Osteoblast (primary cell): ENCODE results near the gene NOX5. TPM values are rescaled to one million over a fixed set of nuclear protein-coding genes. Genes with fewer than 3 reads are reported as not detected.

ENCODE experiments used
- DNase-seq: peaks from one replicate; pipeline ENCODE4 v3.0.0; 2011; ENCODE audit warnings: low spot score, mixed read lengths; ENCODE audit not compliant: insufficient read length; ENCODE audit errors: missing footprints
- H2AFZ ChIP-seq: 2 replicates; pipeline ENCODE4 v1.6.0; 2011; ENCODE audit warnings: mild to moderate bottlenecking, low read length
- H3K27ac ChIP-seq: 2 replicates; pipeline ENCODE4 v1.5.1; 2011; ENCODE audit warnings: mild to moderate bottlenecking, low read depth, low read length, moderate library complexity
- H3K27me3 ChIP-seq: 2 replicates; pipeline ENCODE4 v1.6.0; 2012; ENCODE audit warnings: mild to moderate bottlenecking, control low read depth, inconsistent platforms, low read length, moderate library complexity; ENCODE audit not compliant: insufficient read depth
- H3K36me3 ChIP-seq: 2 replicates; pipeline ENCODE4 v1.5.1; 2011; ENCODE audit warnings: mild to moderate bottlenecking, low read length, control low read depth, moderate library complexity; ENCODE audit not compliant: insufficient read depth
- H3K4me1 ChIP-seq: 2 replicates; pipeline ENCODE4 v1.5.1; 2011; ENCODE audit warnings: mild to moderate bottlenecking, low read length, control low read depth, moderate library complexity; ENCODE audit not compliant: insufficient read depth
- H3K4me2 ChIP-seq: 2 replicates; pipeline ENCODE4 v1.6.0; 2011; ENCODE audit warnings: mild to moderate bottlenecking, low read length; ENCODE audit not compliant: insufficient read depth
- H3K4me3 ChIP-seq: fragments of 200-600 bp; sonication (generic); 3 replicates; pipeline ENCODE4 v1.5.1; 2012; ENCODE audit warnings: mild to moderate bottlenecking, low read length, inconsistent platforms; ENCODE audit not compliant: insufficient read depth
- H3K79me2 ChIP-seq: 2 replicates; pipeline ENCODE4 v1.6.0; 2012; ENCODE audit warnings: mild to moderate bottlenecking, low read length, control low read depth, inconsistent platforms; ENCODE audit not compliant: insufficient read depth
- H3K9me3 ChIP-seq: 2 replicates; pipeline ENCODE4 v1.5.1; 2011; ENCODE audit warnings: low read depth, low read length, control low read depth
- H4K20me1 ChIP-seq: 2 replicates; pipeline ENCODE4 v1.6.0; 2012; ENCODE audit warnings: mild to moderate bottlenecking, low read length, control low read depth; ENCODE audit not compliant: insufficient read depth
- total RNA-seq: library from RNA; depleted of rRNA; stranded (reverse); fragments of >200 nt; gene quantifications from 2 replicates; pipeline ENCODE4 v1.2.3, GENCODE V29; 2012
- TF ChIP-seq, protein P1 (sequence below): IDR thresholded peaks from 2 replicates; pipeline ENCODE4 v1.5.1; 2011; ENCODE audit warnings: mild to moderate bottlenecking, low read depth, low read length, moderate library complexity; ENCODE audit errors: extremely low read depth

NOX5 gene
- total RNA-seq, 1 donor, result 0.36 TPM

DNA sequence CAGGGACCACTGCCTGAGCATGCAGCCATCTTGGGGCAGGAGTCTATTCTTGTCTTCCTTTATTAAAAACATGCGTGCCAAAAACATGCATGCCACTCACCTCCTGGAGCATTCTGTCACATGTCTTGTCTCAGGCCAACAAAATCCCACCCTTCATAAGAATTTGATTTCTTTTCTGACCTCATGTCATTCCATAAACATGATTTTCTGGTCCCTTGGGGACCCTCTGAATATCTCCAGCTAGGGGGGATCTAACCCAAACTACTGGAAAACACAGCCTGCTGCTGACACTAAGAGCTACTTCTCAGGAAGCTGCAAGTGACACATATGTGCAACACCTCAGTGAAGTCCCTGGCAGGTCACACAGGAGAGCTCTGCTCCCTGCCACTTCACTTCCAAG, 26.8 kb upstream of the NOX5 start:
- no peaks in the 10 kb centered on the region for H3K9me3 ChIP-seq
- H3K27me3 ChIP-seq, result peaks cover 3% of the 10 kb centered on the region
- TF ChIP-seq, protein P1, sequence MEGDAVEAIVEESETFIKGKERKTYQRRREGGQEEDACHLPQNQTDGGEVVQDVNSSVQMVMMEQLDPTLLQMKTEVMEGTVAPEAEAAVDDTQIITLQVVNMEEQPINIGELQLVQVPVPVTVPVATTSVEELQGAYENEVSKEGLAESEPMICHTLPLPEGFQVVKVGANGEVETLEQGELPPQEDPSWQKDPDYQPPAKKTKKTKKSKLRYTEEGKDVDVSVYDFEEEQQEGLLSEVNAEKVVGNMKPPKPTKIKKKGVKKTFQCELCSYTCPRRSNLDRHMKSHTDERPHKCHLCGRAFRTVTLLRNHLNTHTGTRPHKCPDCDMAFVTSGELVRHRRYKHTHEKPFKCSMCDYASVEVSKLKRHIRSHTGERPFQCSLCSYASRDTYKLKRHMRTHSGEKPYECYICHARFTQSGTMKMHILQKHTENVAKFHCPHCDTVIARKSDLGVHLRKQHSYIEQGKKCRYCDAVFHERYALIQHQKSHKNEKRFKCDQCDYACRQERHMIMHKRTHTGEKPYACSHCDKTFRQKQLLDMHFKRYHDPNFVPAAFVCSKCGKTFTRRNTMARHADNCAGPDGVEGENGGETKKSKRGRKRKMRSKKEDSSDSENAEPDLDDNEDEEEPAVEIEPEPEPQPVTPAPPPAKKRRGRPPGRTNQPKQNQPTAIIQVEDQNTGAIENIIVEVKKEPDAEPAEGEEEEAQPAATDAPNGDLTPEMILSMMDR, result no peak
- no peaks in the 10 kb centered on the region for H3K36me3 ChIP-seq
- no peaks in the 10 kb centered on the region for H4K20me1 ChIP-seq
- DNase-seq, result no peak
- no peak overlapping the region for H2AFZ ChIP-seq
- no peak overlapping the region for H3K4me3 ChIP-seq
- no peaks in the 10 kb centered on the region for H3K4me1 ChIP-seq
- H3K79me2 ChIP-seq, result no peaks in the 10 kb centered on the region
- no peak overlapping the region for H3K4me2 ChIP-seq
- no peak overlapping the region for H3K27ac ChIP-seq

DNA sequence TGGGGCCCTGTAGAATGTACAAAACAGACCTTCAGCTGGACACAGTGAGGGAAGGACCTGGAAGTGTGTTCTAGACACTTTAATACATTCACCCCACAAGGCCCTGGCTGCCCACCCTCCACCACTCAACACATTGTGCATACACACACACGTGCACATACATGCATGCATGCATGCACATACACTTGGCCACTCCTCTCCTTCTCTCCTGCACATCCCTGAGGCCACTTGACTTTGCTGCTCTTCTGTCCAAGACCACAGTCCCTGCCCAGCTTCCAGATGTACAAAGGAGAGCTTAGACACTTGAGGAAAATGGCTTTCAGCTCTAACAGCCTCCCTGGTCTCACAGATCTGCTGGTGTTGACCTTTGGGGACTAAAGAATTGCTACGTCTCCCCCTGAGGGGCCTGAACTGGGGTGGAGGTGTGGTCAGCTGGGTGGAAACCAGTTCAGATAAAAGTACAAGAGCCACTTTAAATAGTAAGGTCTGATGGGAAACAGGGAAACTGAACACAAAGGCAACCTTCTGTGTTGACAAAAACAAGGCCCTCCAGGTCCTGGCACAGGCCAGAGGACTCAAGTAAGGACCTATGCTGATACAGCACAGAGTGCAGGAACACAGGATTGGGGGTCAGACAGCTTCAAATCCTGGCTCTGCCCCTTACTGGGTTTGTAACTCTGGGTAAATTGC, 24.8 kb upstream of the NOX5 start:
- no peaks in the 10 kb centered on the region for H3K36me3 ChIP-seq
- H3K4me2 ChIP-seq, result no peak overlapping the region
- no peak overlapping the region for H3K27ac ChIP-seq
- no peak overlapping the region for H2AFZ ChIP-seq
- TF ChIP-seq, protein P1, result no peak
- no peaks in the 10 kb centered on the region for H4K20me1 ChIP-seq
- no peak overlapping the region for H3K4me3 ChIP-seq
- no peaks in the 10 kb centered on the region for H3K79me2 ChIP-seq
- H3K4me1 ChIP-seq, result peaks cover 16% of the 10 kb centered on the region
- no peak for DNase-seq
- no peaks in the 10 kb centered on the region for H3K9me3 ChIP-seq
- H3K27me3 ChIP-seq, result no peaks in the 10 kb centered on the region

DNA sequence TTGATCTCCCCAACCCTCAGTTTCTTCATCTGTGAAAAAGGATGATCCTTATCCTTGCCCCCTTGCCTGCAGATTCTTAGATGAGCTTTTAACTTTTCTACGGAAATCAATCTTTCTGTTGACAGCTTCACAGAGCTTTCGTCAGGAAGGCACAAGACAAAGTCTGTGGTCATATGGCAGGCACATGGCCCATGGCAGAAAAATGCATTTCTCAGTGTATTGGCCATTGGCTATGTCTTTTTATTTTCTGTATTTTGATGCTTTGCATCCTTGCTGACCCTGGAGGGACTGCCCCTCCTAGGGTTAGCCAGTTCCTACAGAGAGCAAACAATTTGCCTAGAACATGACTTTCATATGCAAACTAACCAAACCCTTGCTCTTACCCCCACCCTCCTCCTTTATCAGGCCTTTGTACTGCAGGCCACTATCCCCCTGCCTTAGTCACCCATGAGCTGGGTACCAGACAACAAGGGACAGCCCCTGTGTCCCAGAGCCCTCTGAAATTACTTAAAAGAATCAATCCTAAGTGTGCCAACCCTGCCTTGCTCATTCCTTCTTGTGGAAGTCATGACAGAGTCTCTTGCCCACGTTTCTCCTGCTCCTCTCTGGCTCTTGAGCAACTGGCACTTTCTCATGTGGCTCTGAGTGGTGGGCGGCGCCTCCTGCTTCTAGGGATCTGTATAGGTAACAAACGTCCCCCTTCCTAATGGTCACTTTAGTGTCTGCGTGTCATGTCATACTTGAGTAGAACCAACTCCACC, 24.1 kb upstream of the NOX5 start:
- Histone ChIP-seq H3K27ac (no peak overlapping the region), H3K27me3 (no peaks in the 10 kb centered on the region), H3K4me2 (no peak overlapping the region), H2AFZ (no peak overlapping the region), H3K36me3 (no peaks in the 10 kb centered on the region), H3K79me2 (no peaks in the 10 kb centered on the region), H3K4me3 (no peak overlapping the region), H3K9me3 (no peaks in the 10 kb centered on the region), H4K20me1 (no peaks in the 10 kb centered on the region), H3K4me1 (peaks cover 21% of the 10 kb centered on the region)
- no peak for DNase-seq
- TF ChIP-seq, protein P1, result no peak

DNA sequence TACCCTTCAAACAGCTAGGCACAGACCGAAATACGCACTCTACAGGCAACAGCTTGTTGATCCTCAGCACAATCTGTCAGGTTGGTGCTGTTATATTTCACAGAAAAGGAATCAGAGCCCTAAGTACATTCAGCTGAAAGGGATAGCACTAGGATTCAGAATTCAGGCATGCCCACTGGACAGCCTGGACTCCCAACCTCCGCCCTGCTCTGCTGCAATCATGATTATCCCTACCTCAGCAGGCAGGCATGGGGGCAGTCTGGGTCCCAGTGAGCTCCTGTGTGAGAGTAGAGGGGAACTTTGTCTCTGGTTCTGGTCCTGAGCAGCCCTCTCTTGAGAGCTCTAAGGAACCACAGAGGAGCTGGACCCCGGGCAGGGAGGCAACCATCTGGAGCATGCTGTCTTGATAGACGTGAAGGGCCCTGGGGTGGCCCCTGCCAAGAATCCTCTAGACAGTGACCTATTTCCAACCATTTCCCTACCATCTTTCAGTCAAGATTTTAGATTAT, 23.4 kb upstream of the NOX5 start:
- H3K27me3 ChIP-seq, result no peaks in the 10 kb centered on the region
- H3K4me1 ChIP-seq, result peaks cover 21% of the 10 kb centered on the region
- no peak for DNase-seq
- no peaks in the 10 kb centered on the region for H3K36me3 ChIP-seq
- H4K20me1 ChIP-seq, result no peaks in the 10 kb centered on the region
- no peaks in the 10 kb centered on the region for H3K9me3 ChIP-seq
- H3K27ac ChIP-seq, result no peak overlapping the region
- H3K4me3 ChIP-seq, result no peak overlapping the region
- no peak overlapping the region for H2AFZ ChIP-seq
- no peaks in the 10 kb centered on the region for H3K79me2 ChIP-seq
- TF ChIP-seq, protein P1, result no peak
- H3K4me2 ChIP-seq, result no peak overlapping the region
